ENCODE measurements around the gene SLC7A8.

The SLC7A8 gene

DNA sequence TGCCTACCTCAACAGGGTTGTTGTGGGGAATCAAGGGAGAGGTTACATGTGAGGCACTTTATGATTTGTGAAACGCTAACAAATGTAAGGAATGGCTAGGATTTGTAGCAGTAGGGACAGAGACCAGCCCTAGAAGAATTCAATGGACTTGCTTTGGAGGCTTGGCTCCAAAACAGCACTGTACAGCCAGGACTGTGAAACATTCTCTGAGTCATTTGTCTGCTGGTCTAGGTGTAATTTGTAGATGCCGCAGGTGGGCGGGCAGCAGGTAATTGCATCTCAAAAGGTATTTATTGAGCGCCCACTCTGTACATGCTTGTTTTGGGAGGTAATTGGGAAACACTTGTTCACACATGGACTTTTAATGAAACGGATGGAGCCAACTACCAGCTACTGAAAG, 11.4 kb downstream of the SLC7A8 start:
- DNase-seq (ENCODE audit: low spot score), result no peak
- TF ChIP-seq, protein P1, sequence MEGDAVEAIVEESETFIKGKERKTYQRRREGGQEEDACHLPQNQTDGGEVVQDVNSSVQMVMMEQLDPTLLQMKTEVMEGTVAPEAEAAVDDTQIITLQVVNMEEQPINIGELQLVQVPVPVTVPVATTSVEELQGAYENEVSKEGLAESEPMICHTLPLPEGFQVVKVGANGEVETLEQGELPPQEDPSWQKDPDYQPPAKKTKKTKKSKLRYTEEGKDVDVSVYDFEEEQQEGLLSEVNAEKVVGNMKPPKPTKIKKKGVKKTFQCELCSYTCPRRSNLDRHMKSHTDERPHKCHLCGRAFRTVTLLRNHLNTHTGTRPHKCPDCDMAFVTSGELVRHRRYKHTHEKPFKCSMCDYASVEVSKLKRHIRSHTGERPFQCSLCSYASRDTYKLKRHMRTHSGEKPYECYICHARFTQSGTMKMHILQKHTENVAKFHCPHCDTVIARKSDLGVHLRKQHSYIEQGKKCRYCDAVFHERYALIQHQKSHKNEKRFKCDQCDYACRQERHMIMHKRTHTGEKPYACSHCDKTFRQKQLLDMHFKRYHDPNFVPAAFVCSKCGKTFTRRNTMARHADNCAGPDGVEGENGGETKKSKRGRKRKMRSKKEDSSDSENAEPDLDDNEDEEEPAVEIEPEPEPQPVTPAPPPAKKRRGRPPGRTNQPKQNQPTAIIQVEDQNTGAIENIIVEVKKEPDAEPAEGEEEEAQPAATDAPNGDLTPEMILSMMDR (IDR thresholded peaks at IDR 0.05; ENCODE audit: extremely low read depth, missing control alignments), result no peak

DNA sequence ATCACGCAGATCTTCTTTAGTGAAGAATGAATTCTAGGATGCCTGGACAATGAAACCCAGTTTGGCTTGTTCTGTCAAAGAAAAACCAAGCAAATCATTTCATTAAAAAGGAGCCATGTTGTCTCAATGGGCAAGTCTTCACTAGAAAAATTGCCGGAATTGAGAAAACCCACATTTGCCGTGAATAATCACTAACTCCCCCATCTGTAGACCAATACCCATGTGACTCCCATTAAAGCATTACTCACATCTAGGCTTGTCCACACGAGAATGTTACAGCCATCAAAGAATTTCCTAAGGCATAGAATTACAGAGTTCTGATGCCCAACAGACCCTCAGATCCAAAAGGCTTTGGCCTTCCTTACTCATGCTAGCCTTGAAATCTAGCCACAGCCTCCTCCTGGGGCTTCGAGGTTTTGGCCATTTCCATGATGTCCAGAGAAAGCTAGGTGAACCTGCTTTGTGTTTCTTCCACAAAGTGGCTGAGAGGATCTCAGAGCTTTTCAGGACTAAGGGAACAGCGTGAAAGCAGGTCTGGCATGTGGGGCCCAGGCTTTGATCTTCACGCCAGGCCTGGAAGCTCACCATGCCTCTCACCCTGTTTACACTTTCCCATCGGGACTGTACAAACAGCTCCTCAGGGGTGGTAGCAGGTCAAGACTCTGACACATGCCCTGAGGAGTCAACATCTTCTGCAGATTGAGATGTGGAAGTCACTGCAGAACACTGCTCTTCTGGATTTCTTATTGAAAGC, 12.1 kb downstream of the SLC7A8 start:
- no peak for DNase-seq (ENCODE audit: low spot score)
- TF ChIP-seq, protein P1 (IDR thresholded peaks at IDR 0.05; ENCODE audit: extremely low read depth, missing control alignments), result no peak

DNA sequence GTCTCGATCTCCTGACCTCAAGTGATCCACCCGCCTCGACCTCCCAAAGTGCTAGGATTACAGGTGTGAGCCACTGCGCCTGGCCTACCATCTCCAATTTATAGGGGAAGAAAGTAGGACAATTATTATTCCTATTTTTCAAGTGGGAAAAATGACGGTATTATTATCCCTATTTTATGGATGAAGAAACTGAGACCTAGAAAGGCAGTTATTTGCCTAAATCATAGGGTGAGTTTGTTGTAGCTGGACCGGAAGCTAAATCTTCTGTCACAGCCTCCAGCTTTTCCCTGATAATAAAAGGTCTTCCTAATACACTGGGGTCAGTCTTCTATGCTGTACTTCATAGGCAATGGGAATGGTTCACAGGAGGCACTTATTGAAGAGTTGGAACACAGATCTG, 13.8 kb downstream of the SLC7A8 start:
- no peak for DNase-seq (ENCODE audit: low spot score)
- TF ChIP-seq, protein P1 (IDR thresholded peaks at IDR 0.05; ENCODE audit: extremely low read depth, missing control alignments), result no peak

DNA sequence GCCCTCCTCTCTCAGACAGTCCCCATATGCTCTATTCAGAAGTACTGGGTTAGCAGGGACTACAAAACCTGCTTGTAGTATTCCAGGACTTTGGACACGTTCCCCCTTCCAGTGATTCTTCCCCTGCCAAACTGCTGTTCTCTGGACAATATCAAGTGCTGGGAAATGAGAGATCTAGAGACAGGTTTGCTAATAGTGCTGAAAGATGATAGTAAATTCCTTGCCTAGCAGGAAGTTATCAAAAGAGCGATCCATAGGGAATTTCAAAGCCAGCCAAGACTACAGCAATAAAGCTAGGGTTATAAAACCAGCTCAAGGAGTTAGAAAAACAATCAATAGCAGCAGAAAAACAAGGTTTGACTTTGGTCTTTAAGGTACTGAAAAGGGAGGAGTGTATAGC, 15.2 kb downstream of the SLC7A8 start:
- TF ChIP-seq, protein P1 (IDR thresholded peaks at IDR 0.05; ENCODE audit: extremely low read depth, missing control alignments), result no peak
- no peak for DNase-seq (ENCODE audit: low spot score)

DNA sequence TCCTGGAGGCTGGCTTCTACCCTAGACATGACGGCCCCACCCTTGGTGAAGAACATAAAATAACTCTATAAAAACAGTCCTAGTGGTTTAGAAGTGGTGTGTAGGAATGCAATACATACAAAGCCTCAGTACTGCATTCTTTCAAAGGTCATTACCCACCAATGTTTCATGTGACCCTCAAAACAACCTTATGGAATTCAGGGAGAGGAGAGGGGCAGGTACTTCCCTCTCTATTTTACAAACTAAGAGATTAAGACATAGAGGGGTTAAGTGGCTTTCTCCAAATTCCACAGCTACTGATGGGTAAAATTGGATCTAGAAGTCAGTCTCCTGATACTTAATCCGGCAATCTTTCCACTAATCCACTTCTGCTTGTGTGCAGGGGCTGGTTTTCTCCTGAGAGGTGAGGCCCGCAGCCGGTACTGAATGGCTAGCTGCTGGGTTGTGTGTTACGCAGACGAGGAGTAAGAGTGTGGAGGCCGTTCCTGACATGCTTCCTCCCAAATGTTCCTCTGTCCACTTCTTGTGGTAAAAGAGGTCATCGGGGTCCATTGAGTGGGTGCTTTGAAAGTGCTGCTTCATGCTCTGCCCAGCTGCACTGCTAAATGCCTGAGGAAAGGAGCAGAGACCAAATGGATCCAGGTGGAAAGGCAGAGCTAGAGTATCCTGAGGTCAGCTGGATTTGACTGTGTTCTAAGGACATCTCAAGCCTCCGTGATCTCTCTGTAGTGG, 16.2 kb downstream of the SLC7A8 start:
- TF ChIP-seq, protein P1 (IDR thresholded peaks at IDR 0.05; ENCODE audit: extremely low read depth, missing control alignments), result no peak
- no peak for DNase-seq (ENCODE audit: low spot score)

DNA sequence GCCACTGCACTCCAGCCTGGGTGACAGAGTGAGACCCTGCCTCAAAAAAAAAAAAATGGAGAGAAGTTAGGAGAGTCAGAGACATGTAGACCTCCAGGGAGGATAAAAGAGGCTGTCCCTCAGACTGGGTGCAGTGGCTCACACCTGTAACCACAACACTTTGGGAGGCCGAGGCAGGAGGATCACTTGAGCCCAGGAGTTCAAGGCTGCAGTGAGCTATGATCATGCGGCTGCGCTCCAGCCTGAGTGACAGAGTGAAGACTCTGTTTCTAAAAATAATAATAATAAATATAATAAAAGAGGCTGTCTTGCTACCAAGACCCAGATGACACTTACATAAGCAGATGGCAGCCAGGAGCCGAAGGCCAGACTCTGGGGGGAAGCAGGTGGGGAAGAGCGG, 18.5 kb downstream of the SLC7A8 start:
- TF ChIP-seq, protein P1 (IDR thresholded peaks at IDR 0.05; ENCODE audit: extremely low read depth, missing control alignments), result no peak
- DNase-seq (ENCODE audit: low spot score), result no peak

DNA sequence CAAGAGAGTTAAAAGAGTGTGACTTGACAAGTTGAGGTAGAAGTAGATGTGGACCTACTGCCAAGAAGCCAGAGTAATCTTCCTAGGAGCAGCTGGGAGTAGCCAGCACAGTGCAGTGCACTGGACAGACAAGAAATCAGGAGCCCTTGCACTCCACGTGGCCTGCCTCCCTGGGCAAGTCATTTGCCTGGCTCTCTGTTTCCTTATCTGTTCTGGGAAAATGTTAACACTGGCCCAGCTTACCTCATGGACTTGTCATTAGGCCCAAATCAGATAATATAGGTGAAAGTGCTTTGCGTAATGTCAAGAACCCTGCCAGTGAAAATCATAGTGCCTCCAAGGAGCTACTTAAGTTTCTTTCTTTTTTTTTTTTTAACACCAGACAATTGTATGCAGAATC, 19.2 kb downstream of the SLC7A8 start:
- DNase-seq (ENCODE audit: low spot score), result no peak
- TF ChIP-seq, protein P1 (IDR thresholded peaks at IDR 0.05; ENCODE audit: extremely low read depth, missing control alignments), result no peak

Data from GM20000 (cell line).